CD4-positive, alpha-beta T cell treated with Interleukin-17A for 1 hour (primary cell): ENCODE measurements around the gene STK32B.

ENCODE experiments used
- DNase-seq: peaks from one replicate; pipeline ENCODE4 v3.0.0-alpha.2; 2020

Gene STK32B

GRCh38 chr4:5458676-5459075, 407.4 kb downstream of the STK32B start:
- no peak for DNase-seq

- no peak for DNase-seq
Measured at GRCh38 chr4:5459236-5459635, 408.0 kb downstream of the STK32B start.

- DNase-seq: peak; percentile 1
Measured at GRCh38 chr4:5460106-5460801, 409.0 kb downstream of the STK32B start.

- no peak for DNase-seq
Measured at GRCh38 chr4:5461477-5461876, 410.2 kb downstream of the STK32B start.

- DNase-seq: no peak
Measured at GRCh38 chr4:5462254-5462835, 411.1 kb downstream of the STK32B start.

GRCh38 chr4:5462896-5463295, 411.6 kb downstream of the STK32B start:
- DNase-seq: no peak

- no peak for DNase-seq
Measured at GRCh38 chr4:5463361-5463760, 412.1 kb downstream of the STK32B start.

- DNase-seq: no peak
Measured at GRCh38 chr4:5463936-5464650, 412.8 kb downstream of the STK32B start.

- no peak for DNase-seq
Measured at GRCh38 chr4:5465529-5465928, 414.2 kb downstream of the STK32B start.

GRCh38 chr4:5465956-5466355, 414.7 kb downstream of the STK32B start:
- no peak for DNase-seq

- DNase-seq: no peak
Measured at GRCh38 chr4:5467111-5467510, 415.8 kb downstream of the STK32B start.

GRCh38 chr4:5469151-5469775, 418.0 kb downstream of the STK32B start:
- no peak for DNase-seq

- DNase-seq: no peak
Measured at GRCh38 chr4:5469861-5470260, 418.6 kb downstream of the STK32B start.

- DNase-seq: no peak
Measured at GRCh38 chr4:5470318-5471198, 419.3 kb downstream of the STK32B start.

GRCh38 chr4:5471206-5471605, 419.9 kb downstream of the STK32B start:
- DNase-seq: no peak

GRCh38 chr4:5471691-5472090, 420.4 kb downstream of the STK32B start:
- no peak for DNase-seq

- DNase-seq: no peak
Measured at GRCh38 chr4:5472160-5472591, 420.9 kb downstream of the STK32B start.

GRCh38 chr4:5473125-5473524, 421.8 kb downstream of the STK32B start:
- DNase-seq: no peak

- no peak for DNase-seq
Measured at GRCh38 chr4:5474756-5475155, 423.5 kb downstream of the STK32B start.

- DNase-seq: no peak
Measured at GRCh38 chr4:5477613-5478012, 426.3 kb downstream of the STK32B start.

GRCh38 chr4:5478169-5478568, 426.9 kb downstream of the STK32B start:
- DNase-seq: no peak

- no peak for DNase-seq
Measured at GRCh38 chr4:5478697-5479096, 427.4 kb downstream of the STK32B start.
